ENCODE measurements around the gene DST.

- TF ChIP-seq EZH2 (IDR thresholded peaks at IDR 0.05; ENCODE audit: borderline replicate concordance, insufficient read depth, low read depth, low read length, poor library complexity, severe bottlenecking) = no peak
- no peak for TF ChIP-seq CTCF (IDR thresholded peaks at IDR 0.05)
These were observed 43.7 kb upstream of the DST start for GRCh38 chr6:56686429-56686828.

Measured in B cell (primary cell).